Prostate gland (tissue), 2 donors: ENCODE measurements around the gene YEATS2. TPM values are rescaled to one million over a fixed set of nuclear protein-coding genes. Genes with fewer than 3 reads are reported as not detected.

ENCODE experiments used
- DNase-seq: peaks from one replicate; pipeline ENCODE4 v3.0.0-alpha.2; 2019; ENCODE audit warnings: low spot score
- H3K27ac ChIP-seq, 2 donors: fragments of 200-600 bp; sonication (generic); 2 replicates each; pipeline ENCODE4 v1.5.1; 2017 to 2019
- H3K27me3 ChIP-seq: fragments of 200-600 bp; sonication (generic); replicated peaks from 2 replicates; pipeline ENCODE4 v1.5.1; 2019; ENCODE audit not compliant: insufficient read depth
- H3K36me3 ChIP-seq, 2 donors: fragments of 200-600 bp; sonication (generic); 1 replicate in 1 of 2; 2 replicates in 1 of 2; pipeline versions ENCODE4 v1.5.1 to v1.8.1; 2017 to 2019
- H3K4me1 ChIP-seq: fragments of 200-600 bp; sonication (generic); replicated peaks from 2 replicates; pipeline ENCODE4 v1.5.1; 2019
- H3K4me3 ChIP-seq, 2 donors: fragments of 200-600 bp; sonication (generic); 2 replicates each; pipeline ENCODE4 v1.5.1; 2017 to 2019
- H3K9me3 ChIP-seq: fragments of 200-600 bp; sonication (generic); 2 replicates; pipeline ENCODE4 v1.5.1; 2017
- POLR2A ChIP-seq: fragments of 450-650 bp; IDR thresholded peaks from one replicate; pipeline ENCODE4 v1.6.1; 2016; ENCODE audit warnings: antibody characterized with exemption, mild to moderate bottlenecking
- POLR2AphosphoS5 ChIP-seq: sonication (generic); formaldehyde crosslinking; IDR thresholded peaks from one replicate; pipeline ENCODE4 v1.6.1; 2017; ENCODE audit warnings: antibody characterized with exemption
- WGBS: methylation state at CpG from one replicate; pipeline ENCODE4 v1.1.5; 2018; 5-methylcytosine and 5-hydroxymethylcytosine counted together
- intact Hi-C: fragments of 100-400 bp; cut with DNase I; formaldehyde crosslinking; loops from one replicate; pipeline ENCODE4 v1.14.2; 2022
- total RNA-seq, 2 donors: library from RNA; depleted of rRNA; stranded (reverse); fragments of >200 nt; gene quantifications; one replicate each; pipeline ENCODE4 v1.1.0, GENCODE V29; 2016
- TF ChIP-seq, protein P1 (sequence below), 4 experiments: fragments of 200-600 bp in 2 of 4; fragments of 450-650 bp in 2 of 4; sonication (generic) in 2 of 4; IDR thresholded peaks; 1 replicate in 3 of 4; 2 replicates in 1 of 4; pipeline ENCODE4 v1.5.1; 2016 to 2019; ENCODE audit warnings: antibody characterized with exemption in 4 of 4, mild to moderate bottlenecking in 2 of 4, moderate library complexity in 2 of 4

Gene YEATS2
- total RNA-seq, 2 donors from 2014 or later: 24.1 to 24.8 TPM

DNA sequence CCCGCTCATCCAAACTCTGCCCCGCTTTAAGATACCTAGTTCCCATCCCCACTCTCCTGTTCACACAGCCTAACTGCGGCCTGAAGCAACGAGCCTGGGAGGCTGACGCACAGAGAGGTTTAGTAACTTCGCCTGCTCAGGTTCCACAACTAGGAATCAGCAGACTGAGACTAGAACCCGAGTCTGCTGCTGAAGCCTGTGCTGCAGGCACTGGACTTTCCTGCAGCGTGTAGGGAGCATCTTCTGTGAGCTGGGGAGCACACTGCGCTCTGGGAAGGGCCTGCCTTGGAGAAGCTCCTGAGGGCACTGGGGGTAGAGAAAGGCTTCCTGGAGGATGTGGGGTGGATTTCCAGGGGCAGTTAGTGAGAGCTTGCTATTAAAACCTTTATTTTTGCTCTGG lies 132.6 kb downstream of the YEATS2 start:
- no peak overlapping the region for H3K27ac ChIP-seq
- peaks cover 0 to 5% of the 10 kb centered on the region in 2 donors for H3K36me3 ChIP-seq
- no peak for TF ChIP-seq POLR2A
- TF ChIP-seq, protein P1, sequence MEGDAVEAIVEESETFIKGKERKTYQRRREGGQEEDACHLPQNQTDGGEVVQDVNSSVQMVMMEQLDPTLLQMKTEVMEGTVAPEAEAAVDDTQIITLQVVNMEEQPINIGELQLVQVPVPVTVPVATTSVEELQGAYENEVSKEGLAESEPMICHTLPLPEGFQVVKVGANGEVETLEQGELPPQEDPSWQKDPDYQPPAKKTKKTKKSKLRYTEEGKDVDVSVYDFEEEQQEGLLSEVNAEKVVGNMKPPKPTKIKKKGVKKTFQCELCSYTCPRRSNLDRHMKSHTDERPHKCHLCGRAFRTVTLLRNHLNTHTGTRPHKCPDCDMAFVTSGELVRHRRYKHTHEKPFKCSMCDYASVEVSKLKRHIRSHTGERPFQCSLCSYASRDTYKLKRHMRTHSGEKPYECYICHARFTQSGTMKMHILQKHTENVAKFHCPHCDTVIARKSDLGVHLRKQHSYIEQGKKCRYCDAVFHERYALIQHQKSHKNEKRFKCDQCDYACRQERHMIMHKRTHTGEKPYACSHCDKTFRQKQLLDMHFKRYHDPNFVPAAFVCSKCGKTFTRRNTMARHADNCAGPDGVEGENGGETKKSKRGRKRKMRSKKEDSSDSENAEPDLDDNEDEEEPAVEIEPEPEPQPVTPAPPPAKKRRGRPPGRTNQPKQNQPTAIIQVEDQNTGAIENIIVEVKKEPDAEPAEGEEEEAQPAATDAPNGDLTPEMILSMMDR (IDR thresholded peaks at IDR 0.05): no peak
- TF ChIP-seq POLR2AphosphoS5: no peak
- H3K4me1 ChIP-seq: no peaks in the 10 kb centered on the region
- 94% methylated on average over 9 of the region's 9 CpGs for WGBS
- intact Hi-C loops: no loop called here
- H3K9me3 ChIP-seq: no peaks in the 10 kb centered on the region
- no peak overlapping the region for H3K4me3 ChIP-seq
- H3K27me3 ChIP-seq: no peaks in the 10 kb centered on the region
- DNase-seq: no peak

- intact Hi-C loops: no loop called here
- no peak overlapping the region for H3K27ac ChIP-seq
- H3K4me3 ChIP-seq: no peak overlapping the region
- no peaks in the 10 kb centered on the region for H3K4me1 ChIP-seq
- TF ChIP-seq, protein P1 (IDR thresholded peaks at IDR 0.05): no peak
- no peak for TF ChIP-seq POLR2A
- TF ChIP-seq POLR2AphosphoS5: no peak
- H3K36me3 ChIP-seq: peaks cover 0 to 5% of the 10 kb centered on the region in 2 donors
- 95% methylated on average over 6 of the region's 6 CpGs for WGBS
- DNase-seq: no peak
- H3K27me3 ChIP-seq: no peaks in the 10 kb centered on the region
- H3K9me3 ChIP-seq: no peaks in the 10 kb centered on the region
These were observed 135.9 kb downstream of the YEATS2 start for GRCh38 chr3:183833516-183833915.

- 94% methylated on average over 9 of the region's 9 CpGs for WGBS
- Histone ChIP-seq H3K36me3 (no peaks in the 10 kb centered on the region), H3K4me3 (no peak overlapping the region), H3K9me3 (no peaks in the 10 kb centered on the region), H3K4me1 (no peaks in the 10 kb centered on the region), H3K27ac (no peak overlapping the region), H3K27me3 (no peaks in the 10 kb centered on the region)
- TF ChIP-seq, protein P1 (IDR thresholded peaks at IDR 0.05): no peak
- TF ChIP-seq POLR2A (no peak), POLR2AphosphoS5 (no peak)
- intact Hi-C loops: no loop called here
- no peak for DNase-seq
These were observed 139.8 kb downstream of the YEATS2 start for GRCh38 chr3:183837390-183837789.

- Histone ChIP-seq H3K27ac (no peak overlapping the region), H3K27me3 (no peaks in the 10 kb centered on the region), H3K4me3 (no peak overlapping the region), H3K36me3 (no peaks in the 10 kb centered on the region), H3K4me1 (no peaks in the 10 kb centered on the region), H3K9me3 (no peaks in the 10 kb centered on the region)
- TF ChIP-seq, protein P1 (IDR thresholded peaks at IDR 0.05): no peak
- TF ChIP-seq POLR2AphosphoS5 (no peak), POLR2A (no peak)
- WGBS: 96% methylated on average over 3 of the region's 3 CpGs
- intact Hi-C loops: no loop called here
- no peak for DNase-seq
These were observed 140.3 kb downstream of the YEATS2 start for GRCh38 chr3:183837894-183838293.

DNA sequence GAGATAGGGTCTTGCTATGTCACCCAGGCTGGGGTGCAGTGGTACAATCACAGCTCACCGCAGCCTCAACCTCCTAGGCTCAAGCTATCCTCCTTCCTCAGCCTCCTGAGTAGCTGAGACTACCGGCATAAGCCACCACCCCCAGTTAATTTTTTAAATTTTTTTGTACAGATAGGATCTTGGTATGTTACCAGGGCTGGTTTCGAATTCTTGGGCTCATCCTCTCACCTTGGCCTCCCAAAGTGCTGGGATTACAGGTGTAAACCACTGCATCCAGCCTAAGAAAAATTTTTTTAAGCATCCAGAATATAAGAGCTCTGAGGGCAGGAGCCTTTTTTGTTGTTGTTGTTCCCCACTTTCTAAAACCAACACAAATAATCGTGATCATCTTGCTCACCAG lies 142.2 kb downstream of the YEATS2 start:
- 95% methylated on average over 4 of the region's 4 CpGs for WGBS
- no peak overlapping the region for H3K27ac ChIP-seq
- intact Hi-C loops: no loop called here
- no peak overlapping the region for H3K4me3 ChIP-seq
- H3K36me3 ChIP-seq: no peaks in the 10 kb centered on the region
- no peaks in the 10 kb centered on the region for H3K4me1 ChIP-seq
- no peaks in the 10 kb centered on the region for H3K27me3 ChIP-seq
- no peaks in the 10 kb centered on the region for H3K9me3 ChIP-seq
- no peak for DNase-seq
- TF ChIP-seq POLR2A (no peak), POLR2AphosphoS5 (no peak)
- TF ChIP-seq, protein P1 (IDR thresholded peaks at IDR 0.05): no peak
